NCI-H2029 (cell line): ENCODE results near the gene SH3GL1.

Experiments used
- DNase-seq: peaks from one replicate; lab custom pipeline; 2025; lab: John Stamatoyannopoulos, UW

Gene SH3GL1

GRCh38 chr19:4431808-4432674, 31.7 kb upstream of the SH3GL1 start:
- no peak for DNase-seq

GRCh38 chr19:4431296-4431695, 30.9 kb upstream of the SH3GL1 start:
- no peak for DNase-seq

- DNase-seq = no peak
These were observed 30.4 kb upstream of the SH3GL1 start for GRCh38 chr19:4430760-4431159.

GRCh38 chr19:4429771-4430171, 29.4 kb upstream of the SH3GL1 start:
- DNase-seq = no peak

GRCh38 chr19:4429256-4429655, 28.9 kb upstream of the SH3GL1 start:
- no peak for DNase-seq

GRCh38 chr19:4428326-4428975, 28.1 kb upstream of the SH3GL1 start:
- DNase-seq = no peak

GRCh38 chr19:4425537-4425936, 25.2 kb upstream of the SH3GL1 start:
- DNase-seq = no peak

GRCh38 chr19:4423416-4424126, 23.2 kb upstream of the SH3GL1 start:
- DNase-seq = no peak

- no peak for DNase-seq
These were observed 15.9 kb upstream of the SH3GL1 start for GRCh38 chr19:4416268-4416667.

- DNase-seq = no peak
These were observed 15.0 kb upstream of the SH3GL1 start for GRCh38 chr19:4415352-4415751.

GRCh38 chr19:4414800-4415321, 14.5 kb upstream of the SH3GL1 start:
- DNase-seq = no peak

GRCh38 chr19:4414144-4414799, 13.9 kb upstream of the SH3GL1 start:
- no peak for DNase-seq

GRCh38 chr19:4413588-4413987, 13.2 kb upstream of the SH3GL1 start:
- no peak for DNase-seq

- DNase-seq = no peak
These were observed 9.0 kb upstream of the SH3GL1 start for GRCh38 chr19:4409123-4409933.

- no peak for DNase-seq
These were observed 6.3 kb upstream of the SH3GL1 start for GRCh38 chr19:4406626-4407025.

GRCh38 chr19:4405977-4406376, 5.6 kb upstream of the SH3GL1 start:
- no peak for DNase-seq

GRCh38 chr19:4403005-4403761, 2.8 kb upstream of the SH3GL1 start:
- no peak for DNase-seq

- peak; percentile 99 for DNase-seq
These were observed 2.0 kb upstream of the SH3GL1 start, which contains the start of gene CHAF1A for GRCh38 chr19:4402171-4403004. TSS of gene CHAF1A (plus strand) at chr19:4402640. CDS start at chr19:4402763, 123 bp downstream.

- no peak for DNase-seq
These were observed 1.4 kb upstream of the SH3GL1 start for GRCh38 chr19:4401769-4402170.

GRCh38 chr19:4399812-4400134, 574 bp downstream of the SH3GL1 start:
- no peak for DNase-seq
